Glutamatergic neuron (in vitro differentiated cells): Measurements from ENCODE around the gene DLG2. TPM values are rescaled to one million over a fixed set of nuclear protein-coding genes. Genes with fewer than 3 reads are reported as not detected.

Source experiments
- DNase-seq: peaks from one replicate; pipeline ENCODE4 v3.0.0; 2022
- H3K27ac Mint-ChIP-seq: one replicate; pipeline ENCODE4 v1.8.0; 2020; ENCODE audit warnings: mild to moderate bottlenecking, mixed read lengths, inconsistent platforms; ENCODE audit not compliant: unreplicated experiment
- H3K27me3 Mint-ChIP-seq: one replicate; pipeline ENCODE4 v1.8.0; 2020; ENCODE audit warnings: mild to moderate bottlenecking, moderate library complexity, mixed read lengths, inconsistent platforms; ENCODE audit not compliant: unreplicated experiment
- H3K36me3 Mint-ChIP-seq: one replicate; pipeline ENCODE4 v1.8.0; 2020; ENCODE audit warnings: mild to moderate bottlenecking, mixed read lengths, inconsistent platforms; ENCODE audit not compliant: unreplicated experiment
- H3K4me1 Mint-ChIP-seq: one replicate; pipeline ENCODE4 v1.8.0; 2020; ENCODE audit warnings: mild to moderate bottlenecking, low read depth, mixed read lengths, inconsistent platforms; ENCODE audit not compliant: unreplicated experiment
- H3K4me3 Mint-ChIP-seq: one replicate; pipeline ENCODE4 v1.8.0; 2020; ENCODE audit warnings: mild to moderate bottlenecking, mixed read lengths, inconsistent platforms; ENCODE audit not compliant: unreplicated experiment
- H3K9me3 Mint-ChIP-seq: one replicate; pipeline ENCODE4 v1.8.0; 2020; ENCODE audit warnings: mild to moderate bottlenecking, moderate library complexity, mixed read lengths, inconsistent platforms; ENCODE audit not compliant: unreplicated experiment
- total RNA-seq: library from RNA; stranded (reverse); fragmentation: NEBNext Ultra II Directional; extraction: Animal tissue kit (Norgen Biotek cat#: 25700); gene quantifications from one replicate; pipeline ENCODE4 v1.2.1, GENCODE V29; 2021; ENCODE audit not compliant: unreplicated experiment
- TF ChIP-seq, protein P1 (sequence below): fragments of 200-600 bp; sonication (generic); IDR thresholded peaks from one replicate; pipeline ENCODE4 v1.5.0; 2021; ENCODE audit not compliant: partially characterized antibody, unreplicated experiment

Gene DLG2
- total RNA-seq, 1 donor from 2014 or later, result 2.9 TPM

- no peak overlapping the region for H3K4me3 Mint-ChIP-seq
- H3K9me3 Mint-ChIP-seq, result no peaks in the 10 kb centered on the region
- H3K4me1 Mint-ChIP-seq, result no peaks in the 10 kb centered on the region
- no peaks in the 10 kb centered on the region for H3K27me3 Mint-ChIP-seq
- DNase-seq, result no peak
- TF ChIP-seq, protein P1, sequence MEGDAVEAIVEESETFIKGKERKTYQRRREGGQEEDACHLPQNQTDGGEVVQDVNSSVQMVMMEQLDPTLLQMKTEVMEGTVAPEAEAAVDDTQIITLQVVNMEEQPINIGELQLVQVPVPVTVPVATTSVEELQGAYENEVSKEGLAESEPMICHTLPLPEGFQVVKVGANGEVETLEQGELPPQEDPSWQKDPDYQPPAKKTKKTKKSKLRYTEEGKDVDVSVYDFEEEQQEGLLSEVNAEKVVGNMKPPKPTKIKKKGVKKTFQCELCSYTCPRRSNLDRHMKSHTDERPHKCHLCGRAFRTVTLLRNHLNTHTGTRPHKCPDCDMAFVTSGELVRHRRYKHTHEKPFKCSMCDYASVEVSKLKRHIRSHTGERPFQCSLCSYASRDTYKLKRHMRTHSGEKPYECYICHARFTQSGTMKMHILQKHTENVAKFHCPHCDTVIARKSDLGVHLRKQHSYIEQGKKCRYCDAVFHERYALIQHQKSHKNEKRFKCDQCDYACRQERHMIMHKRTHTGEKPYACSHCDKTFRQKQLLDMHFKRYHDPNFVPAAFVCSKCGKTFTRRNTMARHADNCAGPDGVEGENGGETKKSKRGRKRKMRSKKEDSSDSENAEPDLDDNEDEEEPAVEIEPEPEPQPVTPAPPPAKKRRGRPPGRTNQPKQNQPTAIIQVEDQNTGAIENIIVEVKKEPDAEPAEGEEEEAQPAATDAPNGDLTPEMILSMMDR, result no peak
- no peak overlapping the region for H3K27ac Mint-ChIP-seq
- no peaks in the 10 kb centered on the region for H3K36me3 Mint-ChIP-seq
These were observed 992.8 kb downstream of the DLG2 start for GRCh38 chr11:84634309-84634708.

- Mint-ChIP-seq H3K4me1 (no peaks in the 10 kb centered on the region), H3K27me3 (no peaks in the 10 kb centered on the region), H3K4me3 (no peak overlapping the region), H3K36me3 (no peaks in the 10 kb centered on the region), H3K9me3 (no peaks in the 10 kb centered on the region), H3K27ac (no peak overlapping the region)
- TF ChIP-seq, protein P1, result no peak
- no peak for DNase-seq
These were observed 998.1 kb downstream of the DLG2 start for GRCh38 chr11:84628871-84629620.

DNA sequence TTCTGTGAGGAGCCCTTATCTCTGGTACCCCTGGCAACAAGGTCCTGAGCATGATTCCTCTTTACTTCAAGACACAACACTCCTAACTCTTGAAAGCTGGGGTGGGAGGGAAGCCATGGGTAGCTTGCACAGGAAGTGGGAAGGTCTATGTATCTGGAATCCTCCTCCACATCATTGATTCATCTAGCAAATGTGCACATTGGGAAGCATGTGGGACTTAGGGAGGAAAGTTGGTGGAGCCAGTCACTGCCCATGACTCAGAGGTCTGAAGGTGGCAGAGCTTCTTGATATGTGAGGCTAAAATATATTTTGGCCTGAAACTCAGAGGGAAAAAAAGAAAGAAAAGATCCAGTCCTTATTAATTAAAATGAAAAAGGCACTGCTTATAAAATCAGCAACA lies 1000.9 kb downstream of the DLG2 start:
- H3K27ac Mint-ChIP-seq, result no peak overlapping the region
- H3K36me3 Mint-ChIP-seq, result no peaks in the 10 kb centered on the region
- no peaks in the 10 kb centered on the region for H3K4me1 Mint-ChIP-seq
- TF ChIP-seq, protein P1, result no peak
- no peak for DNase-seq
- H3K4me3 Mint-ChIP-seq, result no peak overlapping the region
- no peaks in the 10 kb centered on the region for H3K27me3 Mint-ChIP-seq
- no peaks in the 10 kb centered on the region for H3K9me3 Mint-ChIP-seq

DNA sequence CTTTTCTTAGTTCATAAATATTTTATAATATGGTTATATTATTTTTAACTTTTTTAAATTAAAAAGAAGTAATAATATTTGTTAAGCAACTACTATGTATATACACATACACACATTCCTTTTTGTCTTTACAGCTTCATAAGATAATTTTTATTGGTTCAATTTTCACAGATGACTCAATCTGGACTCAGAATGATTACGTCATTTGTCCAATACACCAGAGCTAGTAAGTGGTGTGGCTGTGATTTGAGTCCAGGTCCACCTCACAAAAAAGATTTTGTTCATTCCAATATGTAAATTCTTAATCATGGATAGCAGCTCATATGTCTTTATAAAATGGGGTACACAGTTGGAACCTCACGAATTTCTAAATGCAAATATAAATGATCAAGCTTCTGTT lies 1014.5 kb downstream of the DLG2 start:
- TF ChIP-seq, protein P1, result no peak
- Mint-ChIP-seq H3K9me3 (no peaks in the 10 kb centered on the region), H3K4me3 (no peak overlapping the region), H3K36me3 (no peaks in the 10 kb centered on the region), H3K27ac (no peak overlapping the region), H3K4me1 (no peaks in the 10 kb centered on the region), H3K27me3 (no peaks in the 10 kb centered on the region)
- DNase-seq, result no peak

GRCh38 chr11:84608837-84609196 lies 1018.3 kb downstream of the DLG2 start:
- DNase-seq, result no peak
- no peaks in the 10 kb centered on the region for H3K9me3 Mint-ChIP-seq
- no peak overlapping the region for H3K4me3 Mint-ChIP-seq
- no peak overlapping the region for H3K27ac Mint-ChIP-seq
- TF ChIP-seq, protein P1, result no peak
- H3K27me3 Mint-ChIP-seq, result no peaks in the 10 kb centered on the region
- H3K4me1 Mint-ChIP-seq, result no peaks in the 10 kb centered on the region
- no peaks in the 10 kb centered on the region for H3K36me3 Mint-ChIP-seq
